HG03457 (cell line): ENCODE results near the gene HEG1.

Experiments used
- ATAC-seq: cut with Tn5 transposase; IDR thresholded peaks from one replicate; pipeline ENCODE4 v1.9.1; 2021; ENCODE audit warnings: moderate number of reproducible peaks; ENCODE audit not compliant: unreplicated experiment

HEG1 gene

GRCh38 chr3:125023833-125024555, 31.8 kb downstream of the HEG1 start:
- ATAC-seq, result no peak

- no peak for ATAC-seq
Measured at GRCh38 chr3:125022206-125022605, 33.6 kb downstream of the HEG1 start.

GRCh38 chr3:125019271-125019670, 36.5 kb downstream of the HEG1 start:
- no peak for ATAC-seq

- ATAC-seq, result no peak
Measured at GRCh38 chr3:125017406-125017805, 38.4 kb downstream of the HEG1 start.

GRCh38 chr3:125014570-125015179, 41.1 kb downstream of the HEG1 start:
- no peak for ATAC-seq

GRCh38 chr3:125013095-125013494, 42.7 kb downstream of the HEG1 start:
- ATAC-seq, result no peak

GRCh38 chr3:125011941-125012340, 43.9 kb downstream of the HEG1 start:
- no peak for ATAC-seq

- ATAC-seq, result no peak
Measured at GRCh38 chr3:125010393-125010792, 45.4 kb downstream of the HEG1 start.

GRCh38 chr3:125008766-125009165, 47.0 kb downstream of the HEG1 start:
- no peak for ATAC-seq

GRCh38 chr3:125006291-125006731, 49.5 kb downstream of the HEG1 start:
- no peak for ATAC-seq

- no peak for ATAC-seq
Measured at GRCh38 chr3:125005676-125006075, 50.1 kb downstream of the HEG1 start.

GRCh38 chr3:125005222-125005621, 50.6 kb downstream of the HEG1 start:
- no peak for ATAC-seq

GRCh38 chr3:125003859-125004595, 51.8 kb downstream of the HEG1 start:
- ATAC-seq, result no peak

GRCh38 chr3:125003369-125003853, 52.4 kb downstream of the HEG1 start:
- ATAC-seq, result no peak

GRCh38 chr3:125002414-125003368, 53.1 kb downstream of the HEG1 start:
- no peak for ATAC-seq

- no peak for ATAC-seq
Measured at GRCh38 chr3:125001557-125002413, 54.0 kb downstream of the HEG1 start.

GRCh38 chr3:125000661-125001060, 55.1 kb downstream of the HEG1 start:
- ATAC-seq, result no peak

- no peak for ATAC-seq
Measured at GRCh38 chr3:124999897-125000435, 55.8 kb downstream of the HEG1 start.

- ATAC-seq, result no peak
Measured at GRCh38 chr3:124999317-124999716, 56.5 kb downstream of the HEG1 start.
